Measurements from ENCODE around the gene ENOSF1.

DNA sequence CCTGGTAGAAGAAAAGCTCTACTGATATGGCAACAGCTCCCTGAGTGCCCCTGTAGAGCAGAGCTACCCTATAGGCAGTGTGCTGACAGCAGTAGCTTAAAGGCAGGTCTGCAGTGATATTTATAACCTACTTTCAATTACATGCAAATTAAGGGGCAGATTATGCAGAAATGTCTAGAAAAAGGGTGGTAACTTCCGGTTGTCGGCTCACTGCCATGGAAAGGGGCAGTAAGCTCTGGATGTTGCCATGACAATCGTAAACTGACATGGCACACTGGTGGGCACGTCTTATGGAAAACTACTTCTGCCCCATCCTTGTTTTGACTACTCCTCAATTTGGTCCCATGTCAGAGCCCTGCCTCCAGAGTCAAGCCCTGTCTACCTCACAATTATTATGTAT, 57.8 kb downstream of the ENOSF1 start:
- TF ChIP-seq POLR2AphosphoS5 (IDR thresholded peaks at IDR 0.05; ENCODE audit: low read depth, low read length), result no peak
- no peak for TF ChIP-seq POLR2A (IDR thresholded peaks at IDR 0.05; ENCODE audit: low read depth, low read length)

Data from GM12892 (cell line).